Breast epithelium (tissue), 4 donors: ENCODE data around the gene GTPBP3. TPM values are rescaled to one million over a fixed set of nuclear protein-coding genes. Genes with fewer than 3 reads are reported as not detected.
A peak's percentile ranks its signal among the peaks of the same experiment; 100 is the strongest.

Experiments
- DNase-seq, 2 donors: peaks; one replicate each; pipeline ENCODE4 v3.0.0-alpha.2; 2019; ENCODE audit warnings: low spot score in 2 of 2
- H3K27ac ChIP-seq, 2 donors: fragments of 200-600 bp; sonication (generic) in 1 of 2; one replicate each; pipeline ENCODE4 v1.5.1; 2016 to 2019; ENCODE audit warnings: mild to moderate bottlenecking in 1 of 2
- H3K27me3 ChIP-seq, 2 donors: fragments of 200-600 bp; sonication (generic) in 1 of 2; one replicate each; pipeline versions ENCODE4 v1.5.1 to v1.6.0; 2017 to 2019; ENCODE audit warnings: control low read depth in 1 of 2, mild to moderate bottlenecking in 1 of 2
- H3K36me3 ChIP-seq: fragments of 200-600 bp; one replicate; pipeline ENCODE4 v1.5.1; 2019
- H3K4me1 ChIP-seq, 2 donors: fragments of 200-600 bp; sonication (generic); one replicate each; pipeline ENCODE4 v1.5.1; 2016 to 2019; ENCODE audit warnings: control low read depth in 1 of 2
- H3K4me3 ChIP-seq, 3 donors: fragments of 200-600 bp; sonication (generic); 1 replicate in 2 of 3; 2 replicates in 1 of 3; pipeline ENCODE4 v1.5.1; 2016 to 2019; ENCODE audit warnings: mild to moderate bottlenecking in 3 of 3, moderate library complexity in 2 of 3
- H3K9me3 ChIP-seq, 2 donors: fragments of 200-600 bp; sonication (generic) in 1 of 2; one replicate each; pipeline ENCODE4 v1.5.1; 2016 to 2019; ENCODE audit warnings: control low read depth in 1 of 2
- POLR2A ChIP-seq: fragments of 450-650 bp; IDR thresholded peaks from one replicate; pipeline ENCODE4 v1.6.1; 2016; ENCODE audit warnings: antibody characterized with exemption, mild to moderate bottlenecking, moderate library complexity
- POLR2AphosphoS5 ChIP-seq, 3 donors: sonication (generic); formaldehyde crosslinking; IDR thresholded peaks; one replicate each; pipeline ENCODE4 v1.6.1; 2017; ENCODE audit warnings: antibody characterized with exemption in 3 of 3
- intact Hi-C: fragments of 100-400 bp; cut with DNase I; formaldehyde crosslinking; loops from one replicate; pipeline ENCODE4 v1.15.1; 2023; ENCODE audit warnings: low total_unique reads
- total RNA-seq, 3 donors: library from RNA; depleted of rRNA; stranded (reverse); fragments of >200 nt; gene quantifications; one replicate each; pipeline ENCODE4 v1.1.0, GENCODE V29; 2016
- TF ChIP-seq, protein P1 (sequence below), 3 donors: fragments of 450-650 bp; IDR thresholded peaks; one replicate each; pipeline ENCODE4 v1.5.1; 2016 to 2017; ENCODE audit warnings: antibody characterized with exemption in 3 of 3, mild to moderate bottlenecking in 3 of 3, moderate library complexity in 3 of 3

Gene GTPBP3
- total RNA-seq, 3 donors from 2014 or later: 15.5 to 22.6 (median 17.7) TPM

DNA sequence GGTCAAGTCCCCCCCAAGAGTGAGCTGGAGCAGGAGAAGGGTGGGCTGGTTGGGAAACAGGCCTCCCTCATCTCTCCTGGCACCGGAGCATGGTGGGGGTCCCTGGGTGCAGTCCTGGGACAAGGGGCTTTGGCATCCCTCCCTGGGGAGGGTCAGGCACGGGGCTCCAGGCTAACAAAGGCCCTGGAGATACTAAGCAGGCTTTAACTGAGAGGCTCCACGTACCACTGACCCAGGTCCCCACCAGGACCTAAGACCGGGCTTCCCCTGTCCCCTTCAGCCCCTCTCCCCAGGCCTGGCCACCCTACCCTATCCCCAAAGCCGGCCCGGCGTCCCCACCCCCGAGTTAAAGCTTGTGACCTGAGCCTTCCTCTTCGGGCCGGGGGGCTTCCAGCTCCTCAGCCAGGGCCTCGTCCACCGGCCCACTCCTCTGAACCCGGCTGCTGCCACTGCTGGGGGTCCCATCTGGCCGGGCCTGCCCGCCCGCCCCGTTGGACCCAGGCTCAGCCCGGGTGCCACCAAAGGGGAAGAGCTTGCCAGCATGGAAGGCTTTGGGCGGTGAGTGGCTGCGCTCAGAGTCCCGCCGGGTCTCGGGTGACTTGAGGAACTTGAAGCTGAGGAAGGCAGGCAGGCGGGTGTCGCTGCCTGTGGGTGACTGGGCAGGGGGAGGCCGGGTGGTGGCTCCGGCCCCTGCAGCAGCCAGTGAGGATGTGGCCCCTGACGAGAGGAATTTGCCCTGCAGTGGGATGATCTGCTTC, 12.8 kb upstream of the GTPBP3 start:
- Histone ChIP-seq H3K4me3 (peak overlapping the region in 1 of 3 donors; percentile 69), H3K9me3 (no peaks in the 10 kb centered on the region), H3K27ac (peak overlapping the region; percentile 62 to 81), H3K27me3 (peaks cover 0 to 3% of the 10 kb centered on the region in 2 donors), H3K36me3 (peaks cover 7% of the 10 kb centered on the region), H3K4me1 (peaks cover 0 to 20% of the 10 kb centered on the region in 2 donors)
- TF ChIP-seq, protein P1, sequence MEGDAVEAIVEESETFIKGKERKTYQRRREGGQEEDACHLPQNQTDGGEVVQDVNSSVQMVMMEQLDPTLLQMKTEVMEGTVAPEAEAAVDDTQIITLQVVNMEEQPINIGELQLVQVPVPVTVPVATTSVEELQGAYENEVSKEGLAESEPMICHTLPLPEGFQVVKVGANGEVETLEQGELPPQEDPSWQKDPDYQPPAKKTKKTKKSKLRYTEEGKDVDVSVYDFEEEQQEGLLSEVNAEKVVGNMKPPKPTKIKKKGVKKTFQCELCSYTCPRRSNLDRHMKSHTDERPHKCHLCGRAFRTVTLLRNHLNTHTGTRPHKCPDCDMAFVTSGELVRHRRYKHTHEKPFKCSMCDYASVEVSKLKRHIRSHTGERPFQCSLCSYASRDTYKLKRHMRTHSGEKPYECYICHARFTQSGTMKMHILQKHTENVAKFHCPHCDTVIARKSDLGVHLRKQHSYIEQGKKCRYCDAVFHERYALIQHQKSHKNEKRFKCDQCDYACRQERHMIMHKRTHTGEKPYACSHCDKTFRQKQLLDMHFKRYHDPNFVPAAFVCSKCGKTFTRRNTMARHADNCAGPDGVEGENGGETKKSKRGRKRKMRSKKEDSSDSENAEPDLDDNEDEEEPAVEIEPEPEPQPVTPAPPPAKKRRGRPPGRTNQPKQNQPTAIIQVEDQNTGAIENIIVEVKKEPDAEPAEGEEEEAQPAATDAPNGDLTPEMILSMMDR (IDR thresholded peaks at IDR 0.05): no peak
- no peak for TF ChIP-seq POLR2AphosphoS5 (IDR thresholded peaks at IDR 0.05)
- no peak for TF ChIP-seq POLR2A
- intact Hi-C loops: loop anchor here (5.0 kb wide), 1 partner anchor 1358 kb away; the partner anchor contains the start of gene CRTC1
- DNase-seq: no peak

DNA sequence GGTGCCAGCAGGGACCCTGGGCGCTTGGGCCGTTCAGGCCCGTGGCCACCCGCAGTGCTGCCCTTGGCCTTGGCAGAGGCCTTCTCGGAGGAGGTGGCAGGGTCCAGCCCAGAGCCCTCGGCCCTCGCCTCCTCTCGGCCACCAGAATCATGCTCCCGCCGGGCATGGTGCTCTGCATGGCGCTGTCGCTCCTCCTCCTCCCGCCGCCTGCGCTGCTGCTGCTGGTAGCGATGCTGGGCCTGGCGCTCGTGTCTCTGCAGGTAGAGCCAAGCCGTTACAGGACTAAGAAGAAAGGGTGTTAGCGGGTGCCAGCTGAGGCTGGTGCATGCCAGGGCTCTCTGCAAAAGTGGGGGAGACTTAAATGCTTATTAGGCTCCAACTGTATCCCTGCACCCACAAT, 12.2 kb upstream of the GTPBP3 start:
- peaks cover 0 to 20% of the 10 kb centered on the region in 2 donors for H3K4me1 ChIP-seq

DNA sequence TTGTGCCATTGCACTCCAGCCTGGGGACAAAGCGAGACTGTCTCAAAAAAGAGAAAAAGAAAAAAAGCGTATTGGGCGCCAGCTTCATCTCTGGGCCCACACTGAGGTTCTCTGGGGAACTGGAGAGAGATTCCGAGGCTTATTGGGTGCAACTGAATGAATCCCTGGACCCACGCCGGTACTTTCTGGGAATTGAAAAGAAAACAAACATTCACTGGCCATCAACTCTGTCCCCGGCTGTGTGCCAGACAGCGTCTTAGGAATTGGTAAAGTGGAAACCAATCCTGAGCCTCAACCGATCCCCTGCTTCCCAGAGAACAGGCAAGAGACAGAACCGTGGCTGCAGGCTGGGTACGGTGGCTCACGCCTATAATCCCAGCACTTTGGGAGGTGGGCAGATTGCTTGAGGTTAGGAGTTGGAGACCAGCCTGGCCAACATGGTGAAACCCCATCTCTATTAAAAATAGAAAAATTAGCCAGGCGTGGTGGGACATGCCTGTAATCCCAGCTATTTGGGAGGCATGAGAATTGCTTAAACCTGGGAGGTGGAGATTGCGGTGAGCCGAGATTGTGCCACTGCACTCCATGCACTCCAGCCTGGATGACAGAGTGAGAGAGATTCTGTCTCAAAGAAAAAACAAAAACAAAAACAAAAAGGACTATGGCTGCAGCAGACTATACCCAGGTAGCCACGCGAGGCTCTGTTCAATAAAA, 11.3 kb upstream of the GTPBP3 start:
- Histone ChIP-seq H3K9me3 (no peaks in the 10 kb centered on the region), H3K4me1 (peaks cover 0 to 20% of the 10 kb centered on the region in 2 donors), H3K27me3 (peaks cover 0 to 3% of the 10 kb centered on the region in 2 donors), H3K36me3 (no peaks in the 10 kb centered on the region), H3K27ac (peak overlapping the region; percentile 62 to 89), H3K4me3 (peak overlapping the region in 2 of 3 donors; percentile 56 to 69)
- peak in 1 of 2 donors; percentile 78 for DNase-seq
- TF ChIP-seq, protein P1 (IDR thresholded peaks at IDR 0.05): no peak
- peak in 1 of 3 donors; percentile 35 for TF ChIP-seq POLR2AphosphoS5 (IDR thresholded peaks at IDR 0.05)
- intact Hi-C loops: no loop called here

More for the DNA sequence above, 12.2 kb upstream of the GTPBP3 start:
- peaks cover 6% of the 10 kb centered on the region for H3K36me3 ChIP-seq
- DNase-seq: no peak
- no peaks in the 10 kb centered on the region for H3K9me3 ChIP-seq
- intact Hi-C loops: no loop called here
- TF ChIP-seq POLR2AphosphoS5 (IDR thresholded peaks at IDR 0.05): no peak
- TF ChIP-seq, protein P1 (IDR thresholded peaks at IDR 0.05): no peak
- TF ChIP-seq POLR2A: no peak
- H3K4me3 ChIP-seq: peak overlapping the region in 2 of 3 donors; percentile 56 to 69
- peaks cover 0 to 3% of the 10 kb centered on the region in 2 donors for H3K27me3 ChIP-seq
- H3K27ac ChIP-seq: peak overlapping the region; percentile 62 to 81

DNA sequence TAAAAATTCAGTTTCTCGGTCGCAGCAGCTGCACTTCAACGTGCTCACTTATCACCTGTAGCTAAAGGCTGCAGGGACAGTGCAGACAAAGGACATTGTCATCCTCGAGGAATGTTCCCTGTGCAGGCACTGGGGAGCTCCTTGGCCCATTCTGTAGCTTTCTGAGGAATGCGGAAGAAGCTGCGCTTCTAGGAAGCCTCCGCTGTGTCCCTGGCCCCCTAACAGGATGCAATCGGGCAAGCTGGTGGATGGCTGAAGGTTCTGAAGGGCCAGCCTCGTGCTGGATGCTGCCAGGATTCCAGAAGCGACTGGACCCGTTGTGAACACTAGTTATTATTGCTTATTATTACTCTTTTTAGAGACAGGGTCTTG, 10.8 kb upstream of the GTPBP3 start:
- TF ChIP-seq, protein P1 (IDR thresholded peaks at IDR 0.05): no peak
- TF ChIP-seq POLR2A: no peak
- TF ChIP-seq POLR2AphosphoS5 (IDR thresholded peaks at IDR 0.05): peak in 1 of 3 donors; percentile 26
- H3K4me1 ChIP-seq: peaks cover 0 to 20% of the 10 kb centered on the region in 2 donors
- no peaks in the 10 kb centered on the region for H3K9me3 ChIP-seq
- peak overlapping the region; percentile 84 to 89 for H3K27ac ChIP-seq
- no peaks in the 10 kb centered on the region for H3K36me3 ChIP-seq
- peak in 1 of 2 donors; percentile 57 for DNase-seq
- peaks cover 0 to 3% of the 10 kb centered on the region in 2 donors for H3K27me3 ChIP-seq
- intact Hi-C loops: no loop called here
- peak overlapping the region in 2 of 3 donors; percentile 56 to 69 for H3K4me3 ChIP-seq
